HTR-8/SVneo (cell line): ENCODE data around the gene MAGI1.

Experiments used
- DNase-seq: peaks from one replicate; pipeline ENCODE4 v3.0.0; 2011; ENCODE audit warnings: low spot score, mixed read lengths; ENCODE audit not compliant: insufficient read length
- FAIRE-seq: peaks from 2 replicates; lab custom pipeline; 2011; peaks lifted over from hg19 to GRCh38; lab: Jason Lieb, UNC

MAGI1 gene

GRCh38 chr3:65781594-65781993 is 257.1 kb downstream of the MAGI1 start:
- no peak for DNase-seq
- FAIRE-seq: no peak

GRCh38 chr3:65779390-65779789 is 259.3 kb downstream of the MAGI1 start:
- DNase-seq (no peak), FAIRE-seq (no peak)

GRCh38 chr3:65778968-65779367 is 259.8 kb downstream of the MAGI1 start:
- FAIRE-seq: no peak
- no peak for DNase-seq

GRCh38 chr3:65777050-65777449 is 261.7 kb downstream of the MAGI1 start:
- no peak for DNase-seq
- FAIRE-seq: no peak

DNA sequence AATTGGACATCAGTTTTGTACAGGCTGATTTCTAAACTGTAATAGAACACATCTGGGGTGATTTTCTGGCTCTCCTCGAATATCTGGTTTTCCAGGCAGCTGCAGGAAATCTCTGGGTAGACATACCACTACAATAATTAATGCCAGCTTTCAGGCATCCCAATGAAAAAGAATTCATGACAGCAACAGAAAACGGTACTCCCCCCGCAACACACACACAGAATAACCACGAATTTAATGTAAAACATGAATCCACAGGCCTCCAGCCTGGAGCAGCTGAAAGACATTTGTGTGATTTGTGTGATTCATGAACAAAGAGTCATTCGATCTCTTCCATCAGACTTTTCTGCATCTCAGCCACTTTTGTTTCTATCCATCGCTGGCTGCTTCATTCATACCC is 262.2 kb downstream of the MAGI1 start:
- no peak for DNase-seq
- FAIRE-seq: no peak

- FAIRE-seq (no peak), DNase-seq (no peak)
Observed at GRCh38 chr3:65776081-65776480, 262.6 kb downstream of the MAGI1 start.

DNA sequence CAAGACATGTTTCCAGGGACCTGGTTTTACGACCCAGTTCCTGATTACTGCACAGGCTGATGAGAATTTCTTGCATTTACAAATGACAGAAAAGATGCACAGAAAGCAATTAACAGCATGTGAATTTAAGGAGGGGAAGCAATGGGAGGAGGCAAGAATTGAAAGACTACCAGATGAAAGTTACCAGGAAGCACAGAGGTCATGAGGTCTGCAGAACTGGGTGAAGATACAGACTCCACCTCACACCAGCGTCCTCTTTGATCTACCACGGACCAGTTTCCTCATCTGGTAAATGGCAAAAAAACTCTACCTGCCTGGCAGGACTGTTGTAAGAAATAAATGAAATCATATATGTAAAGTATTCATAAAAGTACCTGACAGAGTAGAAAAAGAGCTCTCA is 266.0 kb downstream of the MAGI1 start:
- DNase-seq: no peak
- FAIRE-seq: no peak

DNA sequence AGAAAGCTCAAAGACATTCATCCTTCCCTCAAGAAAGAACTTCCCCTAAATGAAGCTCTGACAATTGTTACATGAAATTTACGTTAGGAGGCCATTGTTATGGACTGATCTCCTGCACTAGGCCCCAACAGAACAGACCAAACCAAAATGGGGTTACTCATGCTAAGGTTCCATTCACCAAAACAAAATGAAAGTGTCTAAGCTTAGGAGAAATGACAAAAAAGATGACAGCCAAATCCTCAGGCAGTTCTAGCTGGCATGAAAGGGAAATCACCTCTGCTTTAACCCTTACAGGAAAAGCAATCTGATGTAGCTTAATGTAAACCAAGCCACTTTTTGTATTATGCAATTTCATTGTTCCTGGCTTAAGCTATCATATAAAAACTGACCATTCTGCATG is 271.2 kb downstream of the MAGI1 start:
- DNase-seq (no peak), FAIRE-seq (no peak)

GRCh38 chr3:65762235-65762580 is 276.5 kb downstream of the MAGI1 start:
- FAIRE-seq (no peak), DNase-seq (no peak)

DNA sequence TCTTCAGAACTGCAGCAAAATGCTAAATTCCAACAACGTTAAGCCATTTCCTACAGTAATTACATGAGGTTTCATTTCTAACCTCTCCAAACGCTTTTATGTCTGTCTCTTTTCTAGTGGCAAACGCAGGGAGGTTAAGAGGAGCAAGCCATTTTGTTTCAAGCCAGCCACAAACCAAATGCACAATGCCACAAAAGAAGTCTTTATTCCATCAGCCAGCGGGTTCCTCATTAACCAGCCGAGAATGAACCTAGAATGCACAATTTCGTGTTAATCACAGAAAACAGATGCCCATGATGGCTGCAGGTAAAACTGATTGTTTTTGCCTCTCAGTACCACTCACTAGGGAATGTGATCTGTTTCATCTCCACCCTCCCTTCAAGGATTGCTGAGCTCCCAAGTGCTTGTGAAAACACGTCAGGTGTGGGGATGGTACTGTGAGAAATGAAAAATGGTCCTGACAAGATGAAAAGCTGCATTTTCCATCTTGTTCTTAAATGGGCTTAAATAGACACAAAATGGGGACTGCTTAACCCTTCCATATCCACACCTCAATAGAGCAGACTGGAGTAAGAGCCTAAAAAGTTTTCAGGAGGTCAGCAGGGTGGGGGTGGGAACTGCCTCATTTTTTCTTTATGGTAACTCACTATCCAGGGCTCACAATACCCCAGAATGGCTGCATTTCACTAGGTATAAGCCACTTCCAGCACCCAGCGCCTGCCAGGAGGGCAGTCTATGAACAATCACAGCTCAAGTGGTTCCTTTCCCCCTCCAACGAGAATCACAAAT is 277.1 kb downstream of the MAGI1 start:
- no peak for FAIRE-seq
- DNase-seq: no peak

- DNase-seq: no peak
- no peak for FAIRE-seq
Observed at GRCh38 chr3:65758876-65759598, 279.7 kb downstream of the MAGI1 start.

DNA sequence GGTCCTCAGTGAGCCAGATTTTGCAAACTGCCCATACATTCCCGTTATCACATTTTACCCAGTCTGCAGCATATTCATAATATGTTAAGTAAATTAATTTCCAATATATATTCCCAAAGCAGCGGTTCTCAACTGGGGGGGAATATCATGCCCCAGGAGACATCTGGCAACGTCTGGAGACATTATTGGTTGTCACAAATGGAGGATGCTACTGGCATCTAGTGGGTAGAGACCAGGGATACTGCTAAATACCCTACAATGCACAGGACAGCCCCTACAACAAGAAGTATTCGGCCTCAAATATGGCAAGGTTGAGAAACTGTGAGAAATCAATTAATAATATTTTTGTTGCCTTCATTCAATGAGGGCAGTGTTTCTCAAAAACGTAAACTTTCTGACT is 280.3 kb downstream of the MAGI1 start:
- DNase-seq (no peak), FAIRE-seq (no peak)

- DNase-seq (no peak), FAIRE-seq (no peak)
Observed at GRCh38 chr3:65752636-65753035, 286.1 kb downstream of the MAGI1 start.

- DNase-seq: peak; percentile 17
Observed at GRCh38 chr3:65751123-65751700, 287.5 kb downstream of the MAGI1 start.

GRCh38 chr3:65749066-65749465 is 289.7 kb downstream of the MAGI1 start:
- no peak for DNase-seq
- FAIRE-seq: no peak

More at GRCh38 chr3:65751123-65751700, 287.5 kb downstream of the MAGI1 start:
- no peak for FAIRE-seq

- DNase-seq: no peak
- no peak for FAIRE-seq
Observed at GRCh38 chr3:65748326-65748725, 290.4 kb downstream of the MAGI1 start.

GRCh38 chr3:65746848-65747247 is 291.9 kb downstream of the MAGI1 start:
- FAIRE-seq (no peak), DNase-seq (no peak)

DNA sequence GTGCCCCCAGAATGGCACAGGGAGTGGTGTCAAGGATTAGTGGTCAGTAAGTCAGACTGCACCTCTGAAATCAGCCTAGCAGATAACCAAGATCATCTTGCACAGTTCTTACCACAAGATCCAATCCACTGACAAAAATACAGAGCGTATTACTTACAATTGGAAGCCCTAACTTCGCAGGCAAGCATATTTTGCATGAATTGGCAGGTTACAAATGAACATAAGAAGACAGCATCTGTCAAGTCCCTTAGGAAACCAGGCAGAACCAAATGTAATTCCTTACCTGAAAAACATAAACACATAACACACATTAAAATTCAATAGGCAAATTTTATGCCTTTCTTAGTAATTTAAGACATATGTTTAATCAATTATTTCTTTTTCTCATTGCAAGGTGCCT is 293.4 kb downstream of the MAGI1 start:
- FAIRE-seq: no peak

DNA sequence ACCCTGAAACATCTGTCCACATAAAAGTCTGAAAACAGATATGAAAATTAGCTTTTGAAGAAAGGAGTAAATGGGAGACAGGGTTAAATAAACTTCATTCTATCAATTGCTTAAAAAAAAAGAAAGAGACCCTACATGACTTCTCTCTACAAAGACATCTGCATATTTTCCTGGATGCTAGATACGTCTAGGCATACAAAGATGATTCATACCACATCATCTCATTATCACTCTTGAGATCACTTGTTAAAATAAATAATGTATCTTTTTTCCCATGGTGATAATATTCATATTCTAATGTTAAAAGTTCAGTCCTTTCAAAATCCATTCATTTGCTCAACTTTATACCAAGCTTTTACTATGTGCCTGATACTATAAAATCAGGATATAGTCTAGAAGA is 295.8 kb downstream of the MAGI1 start:
- no peak for FAIRE-seq
- no peak for DNase-seq

More for the DNA sequence above, 293.4 kb downstream of the MAGI1 start:
- no peak for DNase-seq

- no peak for FAIRE-seq
- no peak for DNase-seq
Observed at GRCh38 chr3:65741540-65741939, 297.2 kb downstream of the MAGI1 start.

DNA sequence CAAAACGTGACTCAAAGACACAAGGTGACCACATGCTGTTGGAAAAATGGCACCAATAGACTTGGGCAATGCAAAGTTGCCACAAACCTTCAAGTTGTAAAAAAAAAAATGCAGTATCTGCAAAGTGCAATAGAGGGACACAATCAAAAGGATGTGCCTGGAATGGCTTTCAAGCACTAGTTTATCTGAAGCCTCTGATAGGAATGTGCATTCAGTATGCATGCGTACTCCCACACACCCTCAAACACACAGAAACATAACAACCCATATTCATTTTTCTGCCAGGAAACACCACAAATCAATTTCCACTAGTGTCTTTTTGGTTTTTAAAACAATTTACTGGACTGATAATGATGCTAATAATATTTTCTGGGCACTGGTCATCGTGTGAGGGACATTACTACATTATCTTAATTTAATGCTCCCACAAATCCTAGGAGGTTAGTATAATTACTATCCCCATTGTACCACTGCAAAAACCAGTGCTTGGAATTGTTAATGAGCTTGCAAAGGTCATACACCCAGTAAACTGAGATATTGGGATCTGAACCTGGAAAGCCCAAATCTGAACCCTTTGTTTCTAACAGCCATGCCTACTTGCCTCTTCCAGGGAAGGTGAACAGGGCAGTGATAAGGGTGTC is 298.7 kb downstream of the MAGI1 start:
- DNase-seq (no peak), FAIRE-seq (no peak)
